ENCODE data around the gene CHST9. TPM values are rescaled to one million over a fixed set of nuclear protein-coding genes. Genes with fewer than 3 reads are reported as not detected.

The CHST9 gene
- total and polyA plus RNA-seq, 2 of the 4 experiments (the other 2 are of a cell fraction): not detected

DNA sequence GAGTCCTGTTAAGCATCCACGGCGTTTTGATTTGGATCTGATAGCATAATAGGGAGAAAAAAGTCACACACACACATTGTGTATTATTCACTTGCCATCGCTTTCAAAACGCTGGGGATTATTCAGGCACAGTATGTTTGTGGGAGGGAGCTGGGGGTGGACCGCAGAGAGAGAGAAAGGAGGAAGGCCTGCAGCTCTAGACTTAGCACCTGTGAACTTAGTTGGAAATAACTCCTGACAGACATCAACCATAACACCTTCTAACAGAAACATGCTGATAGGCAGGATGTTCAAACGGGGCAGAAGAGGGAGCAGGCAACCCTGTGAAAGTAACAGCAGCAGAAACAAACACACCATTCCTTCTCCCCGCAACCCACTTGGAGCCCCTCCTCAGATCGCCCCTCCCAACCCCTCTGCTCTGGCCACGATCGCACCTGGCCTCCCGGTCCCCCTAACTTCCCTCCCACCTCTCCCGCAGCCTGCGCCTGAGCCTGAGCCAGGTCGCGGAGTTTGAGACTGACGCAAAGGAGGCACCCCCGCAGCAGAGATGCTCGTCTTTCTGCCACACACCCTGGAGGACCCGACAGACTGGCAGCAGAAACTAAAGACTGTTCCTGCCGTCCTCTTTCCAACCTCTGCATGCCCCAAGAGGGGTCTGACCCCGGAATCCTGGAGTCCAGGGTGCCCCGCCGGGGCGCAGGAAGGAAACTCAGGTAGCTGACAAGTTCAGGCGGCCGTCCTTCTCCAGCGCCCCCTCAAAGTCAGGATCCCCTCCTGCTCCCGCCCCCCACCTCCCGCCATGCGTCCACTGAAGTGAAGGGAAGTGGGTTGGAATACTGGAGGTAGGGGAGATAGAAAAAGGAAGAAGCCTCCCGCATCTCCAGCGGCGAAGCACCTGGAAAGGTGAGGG is 738 bp downstream of the CHST9 start:
- Histone ChIP-seq H3K23ac (ENCODE audit: low read depth, low read length) (no peak overlapping the region), H2AFZ (replicated peaks; ENCODE audit: low read length, poor library complexity) (no peak overlapping the region), H2AK9ac (replicated peaks; ENCODE audit: low read depth, low read length, poor library complexity) (no peak overlapping the region), H3K9ac (ENCODE audit: low read depth, low read length) (no peak overlapping the region), H3K36me3 (ENCODE audit: control insufficient read depth, insufficient read depth, low read length) (no peaks in the 10 kb centered on the region), H2BK20ac (ENCODE audit: low read depth, low read length) (no peak overlapping the region), H2BK5ac (ENCODE audit: low read depth, low read length, poor library complexity, severe bottlenecking) (no peak overlapping the region), H3K9me3 (ENCODE audit: control insufficient read depth, insufficient read depth, low read length) (0 out of 2 replicates have a peak, but pooled peaks cover 2% of the 10 kb centered on the region), H2BK15ac (ENCODE audit: low read depth, low read length) (no peak overlapping the region), H3K18ac (ENCODE audit: low read depth, low read length) (no peak overlapping the region), H4K5ac (ENCODE audit: low read depth, low read length) (no peak overlapping the region), H3K4me2 (ENCODE audit: low read depth, low read length) (no peak overlapping the region), H3K4me1 (ENCODE audit: control insufficient read depth, insufficient read depth, low read length) (no peaks in the 10 kb centered on the region), H3K56ac (ENCODE audit: extremely low read depth, insufficient read depth, low read length) (no peak overlapping the region), H4K8ac (ENCODE audit: low read depth in 2 of 2, low read length in 2 of 2) (no peak overlapping the region), H3K14ac (replicated peaks; ENCODE audit: low read depth, low read length) (no peak overlapping the region), H3K27ac (ENCODE audit: insufficient read depth, low read length) (no peak overlapping the region), H3K4me3 (ENCODE audit: insufficient read depth, low read depth, low read length) (no peak overlapping the region), H3K4ac (ENCODE audit: low read depth, low read length) (no peak overlapping the region), H4K20me1 (ENCODE audit: insufficient read depth, low read length) (no peaks in the 10 kb centered on the region), H2AK5ac (ENCODE audit: low read depth, low read length) (no peak overlapping the region), H3K9me1 (ENCODE audit: insufficient read depth, low read length) (no peaks in the 10 kb centered on the region), H4K91ac (ENCODE audit: insufficient read depth, low read depth, low read length) (no peak overlapping the region), H2BK120ac (ENCODE audit: low read depth, low read length) (no peak overlapping the region), H3K27me3 (ENCODE audit: control insufficient read depth, insufficient read depth, low read length) (no peaks in the 10 kb centered on the region), H3K79me1 (ENCODE audit: low read depth in 1 of 2, low read length in 2 of 2) (no peaks in the 10 kb centered on the region)
- WGBS, 2 experiments (ENCODE audit: extremely low coverage in 2 of 2, insufficient read length in 1 of 2): 0% methylated on average over 3 of the region's 33 CpGs; no CpG with 5 or more reads in 1 of the 2 experiments
- intact Hi-C loops (cut with micrococcal nuclease): no loop called here
- ATAC-seq (ENCODE audit: low read depth): no peak
- no peak for DNase-seq
- BruUV-seq (replicated peaks): no TSS peak
- POLR2A ChIA-PET (ENCODE audit: unreplicated experiment): no interaction called here
- TF ChIP-seq CHD1 (IDR thresholded peaks at IDR 0.05; ENCODE audit: low read depth, low read length) (no peak), ELK1 (IDR thresholded peaks at IDR 0.05; ENCODE audit: borderline replicate concordance, low read depth, low read length) (no peak), FOS (IDR thresholded peaks at IDR 0.05; ENCODE audit: low read depth, low read length) (no peak), NFE2L2 (IDR thresholded peaks at IDR 0.05; ENCODE audit: low read depth, low read length) (no peak), CEBPB (IDR thresholded peaks at IDR 0.05; ENCODE audit: low read depth, low read length) (no peak), MAFK (IDR thresholded peaks at IDR 0.05; ENCODE audit: low read depth, low read length) (no peak), RAD21 (IDR thresholded peaks at IDR 0.05; ENCODE audit: low read length) (no peak), SMC3 (IDR thresholded peaks at IDR 0.05; ENCODE audit: low read depth, low read length) (no peak), MXI1 (IDR thresholded peaks at IDR 0.05; ENCODE audit: borderline replicate concordance, low read depth, low read length) (no peak), RFX5 (IDR thresholded peaks at IDR 0.05; ENCODE audit: low read depth, low read length) (no peak), USF2 (IDR thresholded peaks at IDR 0.05; ENCODE audit: low read depth, low read length) (no peak), MAZ (IDR thresholded peaks at IDR 0.05; ENCODE audit: borderline replicate concordance, low read depth, low read length) (no peak), RCOR1 (IDR thresholded peaks at IDR 0.05; ENCODE audit: insufficient replicate concordance, low read length) (no peak)
- TF ChIP-seq, protein P1, sequence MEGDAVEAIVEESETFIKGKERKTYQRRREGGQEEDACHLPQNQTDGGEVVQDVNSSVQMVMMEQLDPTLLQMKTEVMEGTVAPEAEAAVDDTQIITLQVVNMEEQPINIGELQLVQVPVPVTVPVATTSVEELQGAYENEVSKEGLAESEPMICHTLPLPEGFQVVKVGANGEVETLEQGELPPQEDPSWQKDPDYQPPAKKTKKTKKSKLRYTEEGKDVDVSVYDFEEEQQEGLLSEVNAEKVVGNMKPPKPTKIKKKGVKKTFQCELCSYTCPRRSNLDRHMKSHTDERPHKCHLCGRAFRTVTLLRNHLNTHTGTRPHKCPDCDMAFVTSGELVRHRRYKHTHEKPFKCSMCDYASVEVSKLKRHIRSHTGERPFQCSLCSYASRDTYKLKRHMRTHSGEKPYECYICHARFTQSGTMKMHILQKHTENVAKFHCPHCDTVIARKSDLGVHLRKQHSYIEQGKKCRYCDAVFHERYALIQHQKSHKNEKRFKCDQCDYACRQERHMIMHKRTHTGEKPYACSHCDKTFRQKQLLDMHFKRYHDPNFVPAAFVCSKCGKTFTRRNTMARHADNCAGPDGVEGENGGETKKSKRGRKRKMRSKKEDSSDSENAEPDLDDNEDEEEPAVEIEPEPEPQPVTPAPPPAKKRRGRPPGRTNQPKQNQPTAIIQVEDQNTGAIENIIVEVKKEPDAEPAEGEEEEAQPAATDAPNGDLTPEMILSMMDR (conservative IDR thresholded peaks at IDR 0.05; ENCODE audit: low read depth, low read length): no peak
- CTCF ChIA-PET: no interaction called here
- in situ Hi-C loops (cut with MboI; ENCODE audit: low sequenced_read_pairs): no loop called here
- dilution Hi-C loops (cut with HindIII; ENCODE audit: low sequenced_read_pairs, unreplicated experiment): no loop called here

Data from IMR-90 (cell line).